Smooth muscle cell (in vitro differentiated cells): ENCODE measurements around the gene CUBN. TPM values are rescaled to one million over a fixed set of nuclear protein-coding genes. Genes with fewer than 3 reads are reported as not detected.
A peak's percentile ranks its signal among the peaks of the same experiment; 100 is the strongest.

Experiments used
- DNase-seq: peaks from one replicate; lab custom pipeline; 2025; ENCODE audit not compliant: unreplicated experiment; lab: John Stamatoyannopoulos, UW
- H2AFZ ChIP-seq: fragments of 200-600 bp; sonication (generic); 2 replicates; pipeline ENCODE4 v1.6.0; 2016; ENCODE audit warnings: antibody characterized with exemption, low read depth, mild to moderate bottlenecking
- H3F3A ChIP-seq: fragments of 200-600 bp; sonication (generic); 2 replicates; pipeline ENCODE4 v1.6.0; 2017; ENCODE audit warnings: antibody characterized with exemption, low read depth
- H3K27ac ChIP-seq: fragments of 200-600 bp; sonication (generic); 2 replicates; pipeline ENCODE4 v1.5.1; 2016; ENCODE audit warnings: low read depth, mild to moderate bottlenecking
- H3K27me3 ChIP-seq: fragments of 200-600 bp; sonication (generic); 2 replicates; pipeline ENCODE4 v1.6.1; 2016; ENCODE audit warnings: low read depth, mild to moderate bottlenecking
- H3K36me3 ChIP-seq: fragments of 200-600 bp; sonication (generic); 2 replicates; pipeline ENCODE4 v1.5.1; 2016; ENCODE audit warnings: low read depth
- H3K4me1 ChIP-seq: fragments of 200-600 bp; sonication (generic); 2 replicates; pipeline ENCODE4 v1.5.1; 2016; ENCODE audit warnings: low read depth
- H3K4me2 ChIP-seq: fragments of 200-600 bp; sonication (generic); 2 replicates; pipeline ENCODE4 v1.6.0; 2016; ENCODE audit warnings: mild to moderate bottlenecking
- H3K4me3 ChIP-seq: fragments of 200-600 bp; sonication (generic); 2 replicates; pipeline ENCODE4 v1.5.1; 2016; ENCODE audit warnings: mild to moderate bottlenecking
- H3K79me2 ChIP-seq: fragments of 200-600 bp; sonication (generic); 2 replicates; pipeline ENCODE4 v1.6.0; 2016; ENCODE audit warnings: low read depth, mild to moderate bottlenecking
- H3K9ac ChIP-seq: fragments of 200-600 bp; sonication (generic); 2 replicates; pipeline ENCODE4 v1.6.0; 2016; ENCODE audit warnings: low read depth
- H3K9me3 ChIP-seq: fragments of 200-600 bp; sonication (generic); replicated peaks from 2 replicates; pipeline ENCODE4 v1.5.1; 2016; ENCODE audit warnings: low read depth
- H4K20me1 ChIP-seq: fragments of 200-600 bp; sonication (generic); 2 replicates; pipeline ENCODE4 v1.6.0; 2016; ENCODE audit warnings: low read depth
- WGBS: methylation state at CpG from one replicate; pipeline ENCODE4 v1.1.7; 2016; ENCODE audit warnings: low lambda C conversion rate; 5-methylcytosine and 5-hydroxymethylcytosine counted together
- polyA plus RNA-seq: library from polyadenylated mRNA; unstranded; fragments of >200 nt; fragmentation: Nextera tagmentation; extraction: Ambion mirVana; gene quantifications from 2 replicates; pipeline ENCODE4 v1.2.1, GENCODE V29; 2016
- total RNA-seq: library from RNA; depleted of rRNA; stranded (reverse); fragments of >200 nt; gene quantifications from 2 replicates; pipeline ENCODE4 v1.2.3, GENCODE V29; 2014
- TF ChIP-seq, protein P1 (sequence below): fragments of 200-600 bp; sonication (generic); IDR thresholded peaks from 2 replicates; pipeline ENCODE4 v1.5.1; 2017; ENCODE audit warnings: borderline replicate concordance, mild to moderate bottlenecking, antibody characterized with exemption; ENCODE audit not compliant: insufficient read depth, poor library complexity, severe bottlenecking

The CUBN gene
- total and polyA plus RNA-seq, 2 experiments from 2014 or later = 0.62 to 4.7 TPM

DNA sequence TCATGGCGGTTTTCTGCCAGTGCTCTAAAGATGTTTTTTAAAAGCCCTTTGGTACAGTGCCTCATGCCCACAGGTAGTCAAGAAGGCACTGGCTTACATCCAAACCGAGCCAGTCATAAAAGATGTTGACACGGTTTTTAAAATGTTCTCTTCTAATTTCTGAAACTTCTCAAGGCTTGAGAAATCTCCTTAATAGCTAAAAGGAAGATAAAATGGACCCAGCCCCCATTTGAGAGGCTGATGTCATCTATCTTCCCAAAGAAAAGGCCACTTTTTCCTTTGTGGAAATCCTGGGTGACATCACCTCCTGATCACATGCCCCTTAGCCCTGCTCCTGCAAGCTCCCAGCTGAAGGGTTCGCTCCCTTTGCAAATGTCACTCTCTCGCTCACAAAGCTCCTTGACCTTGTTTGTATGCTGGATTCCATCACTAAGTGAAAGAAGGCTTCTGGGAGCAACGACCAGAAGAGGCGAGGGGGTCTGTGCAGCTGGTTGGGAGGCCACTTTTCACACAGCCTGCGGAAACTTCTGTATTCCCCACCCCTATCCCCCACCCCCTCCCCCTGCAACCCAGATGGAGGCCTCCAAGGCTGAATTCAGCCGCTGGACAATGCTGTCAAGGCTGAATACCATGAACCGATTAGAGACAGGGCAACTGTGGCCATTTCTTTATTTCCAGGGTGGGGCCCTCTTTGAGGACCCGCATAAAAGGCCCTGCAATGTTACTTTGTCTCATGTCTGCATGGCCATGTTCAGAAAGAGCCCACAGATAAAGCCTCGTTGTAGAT, 122.8 kb downstream of the CUBN start:
- Histone ChIP-seq H3K4me3 (no peak overlapping the region), H3K9me3 (no peaks in the 10 kb centered on the region), H3K27ac (peak overlapping the region; percentile 96), H3K4me2 (peak overlapping the region; percentile 62), H3K4me1 (peaks cover 22% of the 10 kb centered on the region), H2AFZ (peak overlapping the region; percentile 22), H3K27me3 (no peaks in the 10 kb centered on the region), H3F3A (peaks cover 45% of the 10 kb centered on the region), H4K20me1 (no peaks in the 10 kb centered on the region), H3K36me3 (no peaks in the 10 kb centered on the region), H3K9ac (peak overlapping the region; percentile 78), H3K79me2 (no peaks in the 10 kb centered on the region)
- TF ChIP-seq, protein P1, sequence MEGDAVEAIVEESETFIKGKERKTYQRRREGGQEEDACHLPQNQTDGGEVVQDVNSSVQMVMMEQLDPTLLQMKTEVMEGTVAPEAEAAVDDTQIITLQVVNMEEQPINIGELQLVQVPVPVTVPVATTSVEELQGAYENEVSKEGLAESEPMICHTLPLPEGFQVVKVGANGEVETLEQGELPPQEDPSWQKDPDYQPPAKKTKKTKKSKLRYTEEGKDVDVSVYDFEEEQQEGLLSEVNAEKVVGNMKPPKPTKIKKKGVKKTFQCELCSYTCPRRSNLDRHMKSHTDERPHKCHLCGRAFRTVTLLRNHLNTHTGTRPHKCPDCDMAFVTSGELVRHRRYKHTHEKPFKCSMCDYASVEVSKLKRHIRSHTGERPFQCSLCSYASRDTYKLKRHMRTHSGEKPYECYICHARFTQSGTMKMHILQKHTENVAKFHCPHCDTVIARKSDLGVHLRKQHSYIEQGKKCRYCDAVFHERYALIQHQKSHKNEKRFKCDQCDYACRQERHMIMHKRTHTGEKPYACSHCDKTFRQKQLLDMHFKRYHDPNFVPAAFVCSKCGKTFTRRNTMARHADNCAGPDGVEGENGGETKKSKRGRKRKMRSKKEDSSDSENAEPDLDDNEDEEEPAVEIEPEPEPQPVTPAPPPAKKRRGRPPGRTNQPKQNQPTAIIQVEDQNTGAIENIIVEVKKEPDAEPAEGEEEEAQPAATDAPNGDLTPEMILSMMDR = no peak
- WGBS = 51% methylated on average over 12 of the region's 12 CpGs
- no peak for DNase-seq

DNA sequence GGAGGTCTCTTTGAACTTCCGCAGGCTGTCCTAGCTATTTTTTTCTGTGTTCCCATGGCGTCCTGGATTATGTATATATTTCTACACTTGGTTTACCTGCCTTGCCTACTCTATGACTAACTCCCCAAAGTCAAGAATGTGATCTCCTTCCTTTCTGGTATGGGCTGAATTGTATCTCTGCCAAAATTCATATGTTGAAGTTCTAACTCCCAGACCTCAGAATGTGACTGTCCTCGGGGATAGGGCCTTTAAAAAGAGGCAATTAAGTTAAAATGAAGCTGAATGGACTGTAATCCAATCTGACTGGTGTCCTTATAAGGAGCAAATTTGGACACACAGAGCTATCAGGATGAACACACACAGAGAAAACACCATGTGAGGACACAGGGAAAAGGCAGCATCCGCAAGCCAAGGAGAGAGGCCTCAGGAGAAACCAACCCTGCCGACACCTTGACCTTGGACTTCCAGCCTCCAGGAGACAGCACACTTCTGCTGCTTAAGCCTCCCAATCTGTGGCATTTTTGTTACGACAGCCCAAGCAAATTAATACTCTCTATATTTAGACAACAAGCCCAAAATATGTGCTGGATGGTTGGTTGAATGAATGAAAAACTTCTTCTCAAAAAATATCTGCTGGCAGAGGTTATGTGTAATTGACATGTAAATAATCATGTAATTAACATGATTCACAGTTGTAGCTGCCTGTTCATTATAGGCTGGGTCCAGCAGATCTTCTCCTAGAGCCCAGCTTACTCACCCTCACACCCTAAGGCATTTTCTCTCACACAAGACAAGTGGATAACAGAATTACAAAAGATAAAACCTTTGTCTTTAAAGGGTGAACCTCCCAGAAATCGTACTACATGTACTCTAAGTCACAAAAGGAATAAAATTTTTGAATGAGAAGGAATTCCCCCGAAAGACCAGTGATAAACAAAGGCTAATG, 123.7 kb downstream of the CUBN start:
- H3F3A ChIP-seq = peaks cover 51% of the 10 kb centered on the region
- no peaks in the 10 kb centered on the region for H3K27me3 ChIP-seq
- 89% methylated on average over 8 of the region's 8 CpGs for WGBS
- peaks cover 28% of the 10 kb centered on the region for H3K4me1 ChIP-seq
- TF ChIP-seq, protein P1 = no peak
- H3K4me3 ChIP-seq = no peak overlapping the region
- H3K9me3 ChIP-seq = no peaks in the 10 kb centered on the region
- no peaks in the 10 kb centered on the region for H4K20me1 ChIP-seq
- H3K36me3 ChIP-seq = no peaks in the 10 kb centered on the region
- H3K9ac ChIP-seq = peak overlapping the region; percentile 78
- H2AFZ ChIP-seq = peak overlapping the region; percentile 22
- DNase-seq = no peak
- H3K27ac ChIP-seq = peak overlapping the region; percentile 96
- no peaks in the 10 kb centered on the region for H3K79me2 ChIP-seq
- H3K4me2 ChIP-seq = peak overlapping the region; percentile 62

DNA sequence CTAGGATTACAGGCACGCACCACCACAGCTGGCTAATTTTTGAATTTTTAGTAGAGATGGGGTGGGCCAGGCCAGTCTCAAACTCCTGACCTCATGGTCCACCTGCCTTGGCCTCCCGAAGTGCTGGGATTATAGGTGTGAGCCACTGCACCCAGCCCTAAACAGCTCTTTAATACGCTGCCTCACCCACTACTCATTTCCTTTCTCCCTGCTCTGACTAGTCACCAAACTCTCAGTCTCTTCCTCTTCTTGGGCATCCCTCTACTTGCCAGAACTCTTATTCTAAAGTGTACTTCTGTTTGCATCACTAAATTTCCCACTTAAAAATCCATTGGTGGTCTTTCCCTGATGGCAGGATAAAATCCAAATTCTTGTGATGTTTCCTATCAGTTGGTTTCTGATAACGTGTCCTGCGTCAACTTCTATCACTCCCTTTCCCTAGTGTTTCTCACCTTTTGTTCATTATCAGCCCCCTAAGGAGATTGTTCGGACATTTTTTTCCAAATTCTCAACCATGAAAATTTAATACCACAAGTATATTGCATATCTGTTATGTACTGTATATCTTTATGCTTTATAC, 124.7 kb downstream of the CUBN start:
- H3K9ac ChIP-seq = no peak overlapping the region
- WGBS = 95% methylated on average over 6 of the region's 6 CpGs
- no peaks in the 10 kb centered on the region for H3K36me3 ChIP-seq
- no peak overlapping the region for H3K4me3 ChIP-seq
- peaks cover 27% of the 10 kb centered on the region for H3K4me1 ChIP-seq
- TF ChIP-seq, protein P1 = no peak
- H3K79me2 ChIP-seq = no peaks in the 10 kb centered on the region
- DNase-seq = no peak
- H4K20me1 ChIP-seq = no peaks in the 10 kb centered on the region
- H2AFZ ChIP-seq = no peak overlapping the region
- no peaks in the 10 kb centered on the region for H3K27me3 ChIP-seq
- no peak overlapping the region for H3K4me2 ChIP-seq
- H3F3A ChIP-seq = peaks cover 53% of the 10 kb centered on the region
- no peaks in the 10 kb centered on the region for H3K9me3 ChIP-seq
- H3K27ac ChIP-seq = peak overlapping the region; percentile 100
